CD4-positive, alpha-beta T cell treated with Interleukin-6 for 4 hours (primary cell): ENCODE data around the gene VSIG1.

Source experiments
- DNase-seq: peaks from one replicate; pipeline ENCODE4 v3.0.0-alpha.2; 2020; ENCODE audit warnings: mixed read lengths

Gene VSIG1

GRCh38 chrX:108044554-108045256, at the start of gene VSIG1:
TSS of gene VSIG1 (plus strand) at chrX:108045065. CDS start at chrX:108045131, 66 bp downstream.
- no peak for DNase-seq

GRCh38 chrX:107996124-107996523, 48.7 kb upstream of the VSIG1 start:
- no peak for DNase-seq

DNA sequence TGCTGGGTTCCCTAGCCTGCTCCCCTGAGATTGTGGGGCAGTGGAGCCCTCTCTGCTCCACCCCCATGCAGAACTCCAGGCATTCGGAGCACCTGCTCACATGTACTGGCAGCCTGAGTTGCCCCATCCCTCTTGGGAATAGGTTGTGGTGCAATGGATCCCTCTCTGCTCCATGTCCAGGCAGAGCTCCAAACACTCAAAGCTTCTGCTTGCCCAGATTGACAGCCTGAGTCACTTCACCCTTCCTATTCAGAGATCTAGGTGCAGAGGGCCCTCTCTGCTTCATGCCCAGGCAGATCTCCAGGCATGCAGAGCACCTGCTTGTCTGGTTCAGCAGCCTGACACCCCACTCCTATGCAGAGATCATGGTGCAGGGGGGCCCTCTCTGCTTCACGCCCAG, 44.1 kb upstream of the VSIG1 start:
- DNase-seq, result no peak

DNA sequence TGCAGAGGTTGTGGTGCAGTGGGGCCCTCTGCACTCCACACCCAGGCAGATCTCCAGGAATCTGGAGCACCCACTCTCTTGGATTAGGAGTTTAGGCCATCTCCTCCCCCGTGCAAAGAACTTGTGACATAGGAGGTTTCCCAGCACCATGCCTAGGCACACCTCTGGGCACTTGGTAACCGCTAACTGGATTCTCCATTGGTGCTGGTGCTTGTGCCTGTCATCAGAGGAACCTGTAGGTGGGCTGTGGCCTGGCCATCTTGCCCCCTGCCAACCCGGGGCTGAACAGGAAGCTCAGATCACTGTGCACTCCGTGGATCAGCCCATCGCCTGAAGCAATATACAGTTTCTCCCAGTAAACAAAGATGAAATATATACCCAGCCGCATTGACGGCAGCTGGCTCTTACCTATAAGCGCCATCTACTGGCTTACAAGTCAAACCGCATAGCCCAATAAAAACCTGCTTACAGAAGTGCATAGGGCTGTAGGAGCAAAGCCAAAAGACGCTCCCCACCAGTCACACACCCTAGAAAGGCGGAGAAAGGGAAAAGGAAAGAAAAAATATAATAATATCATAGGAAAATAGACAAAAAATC, 43.5 kb upstream of the VSIG1 start:
- DNase-seq, result peak; percentile 34

DNA sequence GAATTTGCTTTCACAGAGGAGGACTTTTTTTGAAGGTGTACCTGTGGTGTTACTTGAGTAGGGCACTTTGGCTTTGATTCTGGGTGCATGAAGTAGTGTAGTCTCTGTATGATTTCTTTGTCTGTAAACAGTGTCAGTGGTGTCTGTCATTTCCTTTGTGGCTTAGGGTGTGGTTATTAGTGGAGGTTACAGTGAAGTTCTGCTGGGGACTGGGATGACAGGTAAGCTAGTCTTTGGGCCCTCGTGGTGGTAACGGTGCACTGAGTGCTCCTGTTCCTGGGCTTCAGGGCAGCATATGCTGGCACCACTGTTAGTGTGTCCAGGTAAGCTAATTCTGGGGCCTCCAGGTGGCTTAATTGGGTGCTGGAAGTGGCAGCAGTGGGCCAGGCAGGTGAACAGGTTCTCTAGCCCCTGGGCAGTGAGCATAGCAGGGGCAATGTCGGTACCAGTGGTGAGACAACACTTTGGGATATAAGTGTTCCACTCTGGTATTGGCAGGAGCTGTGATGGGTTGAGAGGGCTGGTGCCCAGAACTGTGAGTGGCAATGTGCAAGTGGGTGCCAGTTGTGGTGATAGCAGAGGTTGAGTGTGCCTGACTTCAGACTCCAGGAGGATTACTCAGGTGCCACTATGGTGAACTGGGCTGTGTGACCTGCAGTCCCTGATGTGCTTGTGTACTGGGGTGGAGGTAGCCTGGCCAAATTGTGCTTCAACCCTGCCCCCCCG, 26.0 kb upstream of the VSIG1 start:
- peak; percentile 58 for DNase-seq

- peak; percentile 29 for DNase-seq
Observed at GRCh38 chrX:108019382-108019875, 25.4 kb upstream of the VSIG1 start.

DNA sequence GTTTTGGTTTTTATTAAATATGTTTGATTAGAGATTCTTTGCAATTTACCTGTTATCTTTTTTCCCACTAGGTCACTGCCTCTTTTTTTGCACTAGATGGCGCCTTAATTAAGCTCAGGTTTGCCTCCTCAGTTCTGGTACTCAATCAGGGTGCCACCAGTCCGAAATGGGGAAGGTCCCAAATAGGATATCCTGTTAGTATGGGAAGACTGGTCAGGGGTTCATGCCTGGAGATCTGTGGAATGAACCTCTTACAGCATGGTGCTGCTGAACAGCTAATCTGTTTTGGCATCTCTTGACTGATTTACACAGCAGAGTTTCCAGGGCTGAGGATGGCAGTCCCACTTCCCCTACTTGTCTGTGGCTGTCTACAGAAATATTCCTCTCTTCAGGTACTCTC, 24.2 kb upstream of the VSIG1 start:
- DNase-seq, result peak; percentile 14

- DNase-seq, result peak; percentile 27
Observed at GRCh38 chrX:108022491-108023089, 22.3 kb upstream of the VSIG1 start.

DNA sequence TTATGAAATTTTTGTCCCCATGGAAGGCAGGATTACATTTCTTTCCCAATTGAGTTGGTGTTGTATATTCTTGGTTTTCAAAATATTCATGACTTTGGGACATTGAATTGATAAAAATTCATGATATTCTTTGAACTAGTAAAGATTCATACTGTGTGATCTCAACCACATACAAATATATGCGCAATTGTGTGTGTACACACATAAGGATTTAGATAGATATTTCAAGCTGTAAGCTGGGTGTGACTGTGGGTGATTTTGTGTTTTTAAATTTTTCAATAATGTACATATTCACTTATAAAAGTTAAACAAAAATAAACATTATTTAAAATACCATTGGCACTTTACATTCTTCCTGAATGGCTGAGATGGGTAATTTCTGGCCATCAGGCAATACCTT, 19.5 kb upstream of the VSIG1 start:
- DNase-seq, result no peak

- no peak for DNase-seq
Observed at GRCh38 chrX:108025954-108026600, 18.8 kb upstream of the VSIG1 start.

DNA sequence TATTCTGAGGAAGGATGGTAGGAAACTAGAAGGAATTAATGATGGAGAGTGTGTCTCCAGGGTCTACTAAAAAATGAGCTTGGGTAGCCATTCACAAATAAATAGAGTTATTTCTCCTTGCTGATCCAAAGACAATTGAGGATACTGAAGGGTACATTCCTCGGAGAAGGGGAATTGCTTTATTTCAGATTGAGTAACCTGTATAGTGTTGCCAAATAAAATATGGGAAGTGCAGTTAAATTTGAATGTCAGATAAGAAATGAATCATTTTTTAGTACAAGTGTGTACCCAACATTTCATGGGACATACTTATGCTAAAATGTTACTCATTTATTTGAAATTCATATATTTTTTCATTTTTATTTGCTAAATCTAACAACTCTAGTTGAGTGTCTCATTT, 16.0 kb upstream of the VSIG1 start:
- DNase-seq, result no peak

DNA sequence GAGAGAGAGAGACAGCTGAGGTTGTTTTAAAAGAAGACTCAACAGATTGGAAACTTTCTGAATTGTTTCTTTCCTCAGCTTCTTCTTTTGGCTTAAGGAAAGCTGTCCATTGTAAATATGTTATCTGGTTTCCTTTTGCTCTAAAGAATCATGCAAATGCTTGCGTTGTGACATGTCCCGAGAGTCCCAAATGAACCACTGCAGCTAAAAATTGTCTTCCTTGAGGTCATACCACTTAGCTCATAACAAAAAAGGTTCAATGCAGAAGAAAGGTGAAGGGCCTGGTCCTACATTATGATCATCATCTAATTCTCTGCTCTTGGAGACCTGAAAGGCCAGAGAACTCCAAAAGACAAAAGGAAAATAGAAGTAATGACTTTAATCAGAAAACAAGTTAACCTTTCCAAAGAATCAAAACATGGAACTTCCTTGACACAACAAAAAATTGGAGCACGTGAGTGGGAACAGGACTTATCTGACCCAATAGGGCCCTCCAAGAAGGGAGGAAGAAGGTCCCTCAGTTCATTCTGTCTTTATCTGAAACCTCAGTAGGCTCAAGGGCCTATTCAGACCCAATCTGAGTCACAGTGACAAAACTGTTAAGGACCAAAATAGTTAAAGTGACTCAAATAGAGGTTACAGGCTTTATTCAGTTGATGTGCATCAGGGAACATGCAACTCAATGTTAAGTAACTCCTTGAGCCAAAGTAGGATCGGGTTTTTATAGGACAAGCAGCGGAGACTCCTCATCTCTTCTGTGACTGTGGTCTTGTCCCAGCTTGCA, 14.7 kb upstream of the VSIG1 start:
- DNase-seq, result no peak

GRCh38 chrX:108032944-108033343, 11.9 kb upstream of the VSIG1 start:
- DNase-seq, result no peak

DNA sequence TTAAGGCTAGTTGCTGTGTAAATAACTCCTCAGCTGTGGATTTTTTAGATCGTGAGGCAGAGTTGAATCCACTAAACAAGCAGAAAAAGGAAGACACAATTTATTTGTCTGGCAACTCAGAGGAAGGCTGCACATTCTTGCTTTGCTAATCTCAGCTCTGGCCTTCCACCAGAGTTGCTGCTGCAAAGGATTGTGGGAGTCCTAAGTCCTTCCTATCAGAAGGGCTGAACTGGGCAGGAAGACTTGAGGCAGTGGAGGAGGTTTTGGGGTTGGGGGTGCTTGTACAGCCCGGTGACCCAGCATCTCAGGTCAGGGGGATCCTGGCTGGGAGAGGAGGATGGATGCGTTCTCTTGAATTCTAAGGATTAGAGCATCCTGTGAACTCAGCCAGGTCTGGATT, 11.0 kb upstream of the VSIG1 start:
- DNase-seq, result no peak

DNA sequence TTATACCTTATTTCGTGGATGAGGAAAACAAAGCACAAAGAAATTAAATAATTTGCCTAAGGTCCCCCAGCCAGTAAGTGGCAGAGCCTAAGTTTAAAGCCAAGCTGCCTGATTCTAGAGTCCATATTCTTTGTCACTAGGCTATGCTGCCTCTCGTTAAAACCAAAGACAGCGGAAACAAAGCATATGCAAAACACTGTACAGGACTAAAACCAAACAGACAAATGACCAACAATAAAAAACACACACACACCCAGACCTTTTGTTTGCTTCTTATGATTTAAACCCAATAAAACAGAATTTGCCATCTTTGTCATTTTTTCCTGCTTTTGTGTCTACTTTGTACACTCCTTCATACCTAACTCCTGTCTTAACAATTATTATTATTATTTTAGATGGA, 10.1 kb upstream of the VSIG1 start:
- no peak for DNase-seq

GRCh38 chrX:108036298-108036973, 8.4 kb upstream of the VSIG1 start:
- no peak for DNase-seq

- no peak for DNase-seq
Observed at GRCh38 chrX:108049649-108050048, 4.8 kb downstream of the VSIG1 start.

DNA sequence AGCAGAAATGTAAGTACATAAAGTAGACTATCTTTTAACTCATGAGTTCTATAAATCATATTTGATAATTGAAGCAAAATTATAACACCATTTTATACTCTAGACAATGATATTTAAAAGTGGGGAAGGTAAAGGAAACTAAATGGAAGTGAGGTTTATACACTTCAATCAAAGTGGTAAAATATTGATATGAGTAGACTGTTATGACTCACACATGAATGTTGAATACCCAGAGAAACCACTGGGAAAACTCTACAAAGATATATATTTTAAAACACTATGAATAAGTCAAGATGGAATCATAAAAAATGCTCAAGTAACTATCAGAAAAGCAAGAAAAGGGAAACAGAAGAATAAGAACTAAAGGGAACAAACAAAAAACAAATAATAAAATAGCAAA, 8.4 kb downstream of the VSIG1 start:
- no peak for DNase-seq

DNA sequence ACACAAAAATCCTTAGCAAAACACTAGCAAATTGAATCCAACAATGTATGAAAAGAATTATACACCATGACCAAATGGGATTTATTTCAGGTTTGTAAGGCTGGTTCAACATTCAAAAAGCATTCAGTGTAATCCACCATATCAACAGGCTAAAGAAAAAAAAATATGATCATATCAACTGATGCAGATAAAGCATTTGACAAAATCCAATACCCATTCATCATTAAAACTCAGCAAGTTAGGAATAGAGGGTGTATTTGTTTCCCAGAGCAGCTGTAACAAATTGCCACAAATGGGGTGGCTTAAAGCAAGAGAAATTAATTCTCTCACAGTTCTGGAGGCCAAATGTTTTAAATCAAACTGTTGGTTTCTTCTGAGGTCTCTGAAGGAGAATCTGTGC, 10.7 kb downstream of the VSIG1 start:
- no peak for DNase-seq

GRCh38 chrX:108059801-108060200, 14.9 kb downstream of the VSIG1 start:
- no peak for DNase-seq

DNA sequence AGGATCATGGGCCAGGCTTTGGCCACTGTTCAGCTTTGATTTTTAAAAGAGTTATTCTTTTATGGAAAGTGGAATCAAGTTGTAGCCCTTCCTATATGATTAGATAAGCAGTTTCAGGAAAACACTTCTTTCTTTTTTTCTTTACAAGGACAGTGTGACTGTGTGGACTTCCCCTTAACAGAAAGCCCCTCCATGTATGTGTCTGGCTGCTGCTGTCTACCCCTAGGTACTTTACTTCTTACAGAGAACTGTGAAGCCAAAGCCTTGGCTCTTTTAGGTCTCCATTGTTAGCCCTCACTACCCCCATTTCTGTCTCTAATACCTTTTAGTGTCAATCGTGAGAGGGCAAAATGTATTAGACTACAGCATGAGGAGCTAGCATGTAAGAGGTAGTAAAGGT, 19.1 kb downstream of the VSIG1 start:
- DNase-seq, result no peak

- no peak for DNase-seq
Observed at GRCh38 chrX:108064613-108065012, 19.7 kb downstream of the VSIG1 start.
